ENCODE data around the gene TBC1D17. TPM values are rescaled to one million over a fixed set of nuclear protein-coding genes. Genes with fewer than 3 reads are reported as not detected.

The TBC1D17 gene
- total and polyA plus RNA-seq, 12 donors = 5.8 to 198 (median 51.4) TPM

DNA sequence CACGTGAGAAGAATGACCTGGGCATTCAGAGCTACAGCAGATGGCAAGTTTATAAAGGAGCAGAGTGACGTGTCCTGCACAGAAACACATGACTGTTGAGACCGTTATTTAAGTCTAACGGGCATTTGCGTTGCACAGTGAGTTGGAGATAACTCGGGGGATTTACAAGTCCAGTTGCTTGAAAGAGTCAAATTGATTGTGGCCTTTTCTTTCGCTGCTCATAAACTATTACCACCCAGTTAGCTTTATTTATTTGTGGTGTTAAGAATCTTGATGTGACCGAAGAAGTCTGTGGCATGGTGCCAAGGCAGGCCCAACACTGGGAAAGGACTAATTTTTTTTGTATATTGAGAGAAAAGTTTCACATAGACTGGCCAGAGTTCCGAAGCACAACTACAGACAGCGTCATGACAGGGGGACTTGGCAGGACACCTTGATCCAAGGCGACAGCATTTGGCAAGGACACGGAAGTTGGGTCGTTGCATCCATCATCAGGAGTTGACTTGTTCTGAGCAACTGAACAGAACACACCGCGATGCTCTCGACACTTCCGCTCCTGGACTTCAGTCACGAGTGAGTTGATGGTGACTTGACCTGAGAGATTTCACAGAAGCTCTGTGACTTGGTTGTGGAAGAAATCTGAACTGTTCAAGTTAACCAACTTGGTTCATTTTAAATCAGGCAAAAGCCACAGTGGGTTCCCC lies 38.5 kb upstream of the TBC1D17 start:
- H3K36me3 ChIP-seq (replicated peaks in 1 of 2) = peaks cover 0 to 56% of the 10 kb centered on the region in 2 donors
- DNase-seq = no peak

DNA sequence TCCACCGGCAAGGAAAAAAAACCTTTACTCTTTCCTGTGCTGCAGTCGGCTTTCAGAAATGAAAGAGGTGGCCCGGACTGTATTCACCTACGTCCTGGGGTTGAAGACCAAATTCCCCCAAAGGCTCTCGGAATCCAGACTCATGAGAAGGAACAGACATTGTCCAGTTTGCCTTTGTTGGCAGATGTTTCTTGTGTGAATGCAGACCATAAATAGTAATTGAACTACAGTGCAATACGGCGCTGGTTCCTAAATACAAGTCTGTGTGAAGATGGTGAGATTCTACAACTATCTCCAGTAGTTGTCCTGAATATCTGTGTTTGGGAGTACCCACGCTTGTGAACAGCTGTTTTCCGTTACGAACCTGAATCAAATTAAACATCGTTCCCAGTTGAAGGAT lies 37.8 kb upstream of the TBC1D17 start:
- Histone ChIP-seq H3K4me3 (no peak overlapping the region), H3K9me3 (replicated peaks in 1 of 3) (no peaks in the 10 kb centered on the region), H3K4me1 (replicated peaks in 1 of 2) (no peaks in the 10 kb centered on the region), H3K27ac (no peak overlapping the region), H3K27me3 (no peaks in the 10 kb centered on the region), H3K36me3 (replicated peaks in 1 of 2) (peaks cover 0 to 49% of the 10 kb centered on the region in 2 donors)
- WGBS, 4 donors = 92 to 94% (median 94%) methylated on average over 11 of the region's 11 CpGs
- intact Hi-C loops (cut with DNase I) = no loop called here
- TF ChIP-seq POLR2A (IDR thresholded peaks at IDR 0.05) = no peak
- TF ChIP-seq, protein P1, sequence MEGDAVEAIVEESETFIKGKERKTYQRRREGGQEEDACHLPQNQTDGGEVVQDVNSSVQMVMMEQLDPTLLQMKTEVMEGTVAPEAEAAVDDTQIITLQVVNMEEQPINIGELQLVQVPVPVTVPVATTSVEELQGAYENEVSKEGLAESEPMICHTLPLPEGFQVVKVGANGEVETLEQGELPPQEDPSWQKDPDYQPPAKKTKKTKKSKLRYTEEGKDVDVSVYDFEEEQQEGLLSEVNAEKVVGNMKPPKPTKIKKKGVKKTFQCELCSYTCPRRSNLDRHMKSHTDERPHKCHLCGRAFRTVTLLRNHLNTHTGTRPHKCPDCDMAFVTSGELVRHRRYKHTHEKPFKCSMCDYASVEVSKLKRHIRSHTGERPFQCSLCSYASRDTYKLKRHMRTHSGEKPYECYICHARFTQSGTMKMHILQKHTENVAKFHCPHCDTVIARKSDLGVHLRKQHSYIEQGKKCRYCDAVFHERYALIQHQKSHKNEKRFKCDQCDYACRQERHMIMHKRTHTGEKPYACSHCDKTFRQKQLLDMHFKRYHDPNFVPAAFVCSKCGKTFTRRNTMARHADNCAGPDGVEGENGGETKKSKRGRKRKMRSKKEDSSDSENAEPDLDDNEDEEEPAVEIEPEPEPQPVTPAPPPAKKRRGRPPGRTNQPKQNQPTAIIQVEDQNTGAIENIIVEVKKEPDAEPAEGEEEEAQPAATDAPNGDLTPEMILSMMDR (IDR thresholded peaks at IDR 0.05) = no peak
- no peak for DNase-seq

More for the DNA sequence above, 38.5 kb upstream of the TBC1D17 start:
- no peaks in the 10 kb centered on the region for H3K27me3 ChIP-seq
- H3K9me3 ChIP-seq (replicated peaks in 1 of 3) = no peaks in the 10 kb centered on the region
- no peak overlapping the region for H3K4me3 ChIP-seq
- intact Hi-C loops (cut with DNase I) = no loop called here
- 90 to 94% (median 93%) methylated on average over 16 to 18 of the region's 18 CpGs for WGBS, 4 donors
- no peak for TF ChIP-seq POLR2A (IDR thresholded peaks at IDR 0.05)
- TF ChIP-seq, protein P1 (IDR thresholded peaks at IDR 0.05) = no peak
- H3K27ac ChIP-seq = no peak overlapping the region
- no peaks in the 10 kb centered on the region for H3K4me1 ChIP-seq (replicated peaks in 1 of 2)

DNA sequence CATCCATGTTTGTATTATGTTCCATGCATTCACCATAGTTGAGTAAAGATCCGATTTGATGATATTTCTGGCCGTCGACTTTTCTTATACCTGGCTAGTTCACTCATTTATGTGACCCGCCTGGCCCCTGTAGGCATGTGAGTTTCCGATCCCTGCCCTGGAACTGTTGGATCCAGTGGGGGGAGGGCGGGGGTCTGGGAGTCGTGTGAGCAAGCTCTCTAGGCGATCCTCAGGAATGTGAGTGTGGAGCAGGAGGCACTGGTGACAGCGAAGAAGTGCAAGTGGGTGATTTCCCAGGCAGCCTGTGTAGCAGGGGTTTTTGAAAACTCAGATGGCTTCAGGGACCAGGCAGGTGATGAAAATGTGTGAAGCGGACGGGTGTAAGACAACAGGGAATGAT lies 37.2 kb upstream of the TBC1D17 start:
- intact Hi-C loops (cut with DNase I) = no loop called here
- H3K27ac ChIP-seq = no peak overlapping the region
- 90 to 93% (median 91%) methylated on average over 11 of the region's 11 CpGs for WGBS, 4 donors

DNA sequence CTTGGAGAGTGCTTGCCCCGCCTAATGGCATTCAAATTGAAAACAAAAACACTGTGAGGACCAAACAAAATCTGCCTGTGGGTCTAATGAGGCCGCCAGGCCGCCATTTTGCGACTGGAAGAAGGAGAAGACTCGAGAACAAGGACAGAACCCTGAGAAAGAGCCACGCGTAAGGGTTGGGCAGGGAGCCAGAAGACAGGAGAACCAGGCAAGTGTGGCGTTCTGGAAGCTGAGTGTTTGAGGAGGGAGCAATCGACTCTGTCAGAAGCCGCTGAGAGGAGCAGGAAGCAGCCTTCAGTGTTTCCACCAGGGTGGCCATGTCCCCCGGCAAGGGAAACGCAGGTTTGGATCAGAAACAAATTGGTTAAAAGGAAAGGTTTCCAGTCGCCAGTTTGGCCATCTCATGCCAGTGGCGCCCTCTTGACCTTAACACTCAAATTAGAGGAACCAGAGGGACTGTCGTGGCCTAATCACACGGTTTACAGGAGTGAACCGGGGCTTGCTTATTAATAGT lies 36.7 kb upstream of the TBC1D17 start:
- no peak for TF ChIP-seq POLR2A (IDR thresholded peaks at IDR 0.05)
- TF ChIP-seq, protein P1 (IDR thresholded peaks at IDR 0.05) = no peak
- intact Hi-C loops (cut with DNase I) = no loop called here
- DNase-seq = no peak
- H3K9me3 ChIP-seq (replicated peaks in 1 of 3) = no peaks in the 10 kb centered on the region
- H3K4me1 ChIP-seq (replicated peaks in 1 of 2) = no peaks in the 10 kb centered on the region
- H3K4me3 ChIP-seq = no peak overlapping the region
- peaks cover 0 to 39% of the 10 kb centered on the region in 2 donors for H3K36me3 ChIP-seq (replicated peaks in 1 of 2)
- WGBS, 4 donors = 86 to 91% (median 88%) methylated on average over 17 of the region's 17 CpGs
- no peak overlapping the region for H3K27ac ChIP-seq
- no peaks in the 10 kb centered on the region for H3K27me3 ChIP-seq

More for the DNA sequence above, 37.2 kb upstream of the TBC1D17 start:
- DNase-seq = no peak
- Histone ChIP-seq H3K4me3 (no peak overlapping the region), H3K27me3 (no peaks in the 10 kb centered on the region), H3K9me3 (replicated peaks in 1 of 3) (no peaks in the 10 kb centered on the region), H3K4me1 (replicated peaks in 1 of 2) (no peaks in the 10 kb centered on the region), H3K36me3 (replicated peaks in 1 of 2) (peaks cover 0 to 43% of the 10 kb centered on the region in 2 donors)
- TF ChIP-seq, protein P1 (IDR thresholded peaks at IDR 0.05) = no peak
- no peak for TF ChIP-seq POLR2A (IDR thresholded peaks at IDR 0.05)

Measured in adrenal gland (tissue), 12 donors.